Measurements from ENCODE around the gene MATR3.

MATR3 gene

GRCh38 chr5:139251695-139252288 is 41.7 kb upstream of the MATR3 start:
- no peak overlapping the region for H3K4me3 ChIP-seq (replicated peaks; ENCODE audit: low read depth, low read length)
- no peak for DNase-seq (ENCODE audit: low read depth)
- TF ChIP-seq CTCF (IDR thresholded peaks at IDR 0.05; ENCODE audit: low read length, missing control alignments): no peak

DNA sequence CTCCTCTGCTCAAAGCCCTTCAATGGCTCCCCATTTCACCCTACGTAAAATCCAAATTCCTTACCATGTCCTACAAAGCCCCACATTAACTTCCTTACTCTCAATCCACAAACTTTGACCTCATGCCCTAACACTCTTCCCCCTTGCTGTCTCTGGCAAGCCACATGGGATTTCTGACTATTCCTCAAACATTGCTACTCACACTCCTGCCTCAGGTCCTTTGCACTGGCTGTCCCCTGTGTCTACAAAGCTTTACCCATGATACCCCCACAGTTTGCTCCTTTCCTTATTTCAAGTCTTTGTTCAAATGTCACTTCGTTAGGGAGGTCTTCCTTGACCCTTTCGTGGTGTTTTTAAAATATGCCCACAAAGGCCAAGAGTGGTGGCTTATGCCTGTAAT is 40.4 kb upstream of the MATR3 start:
- no peak overlapping the region for H3K4me3 ChIP-seq (replicated peaks; ENCODE audit: low read depth, low read length)
- TF ChIP-seq CTCF (IDR thresholded peaks at IDR 0.05; ENCODE audit: low read length, missing control alignments): no peak
- DNase-seq (ENCODE audit: low read depth): no peak

- H3K4me3 ChIP-seq (replicated peaks; ENCODE audit: low read depth, low read length): no peak overlapping the region
- DNase-seq (ENCODE audit: low read depth): no peak
- no peak for TF ChIP-seq CTCF (IDR thresholded peaks at IDR 0.05; ENCODE audit: low read length, missing control alignments)
Observed at GRCh38 chr5:139256820-139257219, 36.7 kb upstream of the MATR3 start.

- DNase-seq (ENCODE audit: low read depth): no peak
- no peak overlapping the region for H3K4me3 ChIP-seq (replicated peaks; ENCODE audit: low read depth, low read length)
- no peak for TF ChIP-seq CTCF (IDR thresholded peaks at IDR 0.05; ENCODE audit: low read length, missing control alignments)
Observed at GRCh38 chr5:139262059-139262741, 31.3 kb upstream of the MATR3 start.

- peak; percentile 94 for DNase-seq (ENCODE audit: low read depth)
- H3K4me3 ChIP-seq (replicated peaks; ENCODE audit: low read depth, low read length): no peak overlapping the region
- TF ChIP-seq CTCF (IDR thresholded peaks at IDR 0.05; ENCODE audit: low read length, missing control alignments): peak; percentile 97
Observed at GRCh38 chr5:139262742-139263445, 30.6 kb upstream of the MATR3 start.

GRCh38 chr5:139263536-139263935 is 30.0 kb upstream of the MATR3 start:
- no peak overlapping the region for H3K4me3 ChIP-seq (replicated peaks; ENCODE audit: low read depth, low read length)
- no peak for DNase-seq (ENCODE audit: low read depth)
- TF ChIP-seq CTCF (IDR thresholded peaks at IDR 0.05; ENCODE audit: low read length, missing control alignments): no peak

All from fibroblast of pulmonary artery (primary cell).